Stimulated activated CD8-positive, alpha-beta memory T cell treated with anti-CD3 and anti-CD28 coated beads, Interleukin-2, amount 100 ng/mL, for 48 hours (primary cell): ENCODE measurements around the gene CHCHD6.
"Not testable (repeated sequence)": the region's sequence is repeated elsewhere in the genome, so short reads cannot be mapped to it uniquely, and the experiment has no call there.

Experiments
- DNase-seq, 2 donors: peaks; one replicate each; pipeline ENCODE4 v3.0.0-alpha.2; 2020; ENCODE audit warnings: low read depth in 2 of 2

Gene CHCHD6

GRCh38 chr3:126766653-126767052, 62.6 kb downstream of the CHCHD6 start:
- no peak for DNase-seq

- no peak for DNase-seq
Measured at GRCh38 chr3:126768903-126769302, 64.9 kb downstream of the CHCHD6 start.

- DNase-seq = no peak
Measured at GRCh38 chr3:126770096-126770495, 66.1 kb downstream of the CHCHD6 start.

DNA sequence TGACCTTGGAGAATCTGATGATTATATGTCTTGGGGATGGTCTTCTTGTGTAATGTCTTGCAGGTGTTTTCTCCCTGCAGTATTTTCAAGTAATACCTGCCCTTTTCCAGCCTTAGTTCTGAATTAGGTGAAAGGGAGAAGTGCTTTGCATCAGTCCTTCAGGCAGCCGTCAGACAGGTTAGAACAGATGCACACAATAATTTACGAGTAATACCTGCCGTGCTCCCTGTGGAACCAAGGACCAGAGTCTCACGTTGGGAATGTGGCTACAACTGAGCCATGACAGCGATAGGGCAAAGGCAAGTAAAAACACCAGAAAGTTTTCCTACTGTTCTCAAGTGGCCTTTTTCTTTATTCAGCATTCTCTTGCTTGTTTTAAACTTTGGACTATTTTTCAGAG, 69.1 kb downstream of the CHCHD6 start:
- DNase-seq = no peak

DNA sequence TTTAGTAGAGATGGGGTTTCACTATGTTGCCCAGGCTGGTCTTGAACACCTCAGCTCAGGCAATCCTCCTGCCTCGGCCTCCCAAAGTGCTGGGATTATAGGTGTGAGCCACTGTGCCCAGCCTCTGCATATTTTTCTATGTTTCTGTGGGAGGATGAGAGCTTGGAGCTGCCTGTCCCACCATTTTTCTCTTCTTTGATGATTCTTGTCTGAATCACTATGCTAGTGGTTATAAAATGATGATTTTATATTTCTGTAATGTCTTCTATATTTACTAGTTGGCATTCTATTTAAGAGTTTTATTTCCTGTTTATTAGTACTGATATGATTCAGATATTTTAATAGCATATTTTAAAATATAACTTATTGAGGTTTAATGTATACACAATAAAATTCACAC, 69.7 kb downstream of the CHCHD6 start:
- no peak for DNase-seq

DNA sequence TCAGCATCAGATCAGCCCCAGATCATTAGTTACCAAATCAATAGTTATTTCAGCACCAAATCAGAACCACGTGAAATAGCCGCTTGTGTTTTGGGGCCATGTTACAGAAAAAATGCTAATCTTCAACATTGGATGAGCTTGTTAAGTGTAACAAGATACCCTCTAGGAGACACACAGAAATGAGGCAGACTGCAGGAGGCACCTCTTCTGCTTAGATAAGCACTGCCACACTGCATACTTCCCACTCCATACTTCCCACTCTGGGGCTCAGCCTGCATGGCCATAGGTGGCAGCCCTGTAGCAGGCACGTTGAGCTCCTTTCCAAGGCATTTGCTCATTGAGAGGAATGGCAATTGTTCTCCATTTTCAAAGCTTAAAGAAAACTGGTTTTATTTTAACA, 73.3 kb downstream of the CHCHD6 start:
- DNase-seq = no peak

DNA sequence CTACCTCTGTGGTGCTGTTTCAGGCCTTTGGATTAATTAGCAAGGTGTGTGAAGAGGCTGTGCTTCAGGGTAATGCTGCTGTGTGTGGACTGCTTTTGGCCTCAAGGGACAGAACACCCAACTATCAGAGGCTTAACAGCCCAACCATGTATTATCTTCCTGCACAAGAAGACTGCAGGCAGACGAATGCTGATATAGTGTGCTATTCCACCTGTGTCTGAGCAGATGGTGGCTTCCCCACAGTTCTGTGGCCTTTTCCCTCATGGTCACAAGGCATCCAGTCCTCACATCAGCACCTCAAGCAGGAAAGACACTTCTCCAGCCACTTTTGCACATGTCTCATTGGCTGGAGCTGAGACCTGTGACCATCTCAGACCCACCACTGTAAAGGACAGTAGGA, 76.6 kb downstream of the CHCHD6 start:
- no peak for DNase-seq

DNA sequence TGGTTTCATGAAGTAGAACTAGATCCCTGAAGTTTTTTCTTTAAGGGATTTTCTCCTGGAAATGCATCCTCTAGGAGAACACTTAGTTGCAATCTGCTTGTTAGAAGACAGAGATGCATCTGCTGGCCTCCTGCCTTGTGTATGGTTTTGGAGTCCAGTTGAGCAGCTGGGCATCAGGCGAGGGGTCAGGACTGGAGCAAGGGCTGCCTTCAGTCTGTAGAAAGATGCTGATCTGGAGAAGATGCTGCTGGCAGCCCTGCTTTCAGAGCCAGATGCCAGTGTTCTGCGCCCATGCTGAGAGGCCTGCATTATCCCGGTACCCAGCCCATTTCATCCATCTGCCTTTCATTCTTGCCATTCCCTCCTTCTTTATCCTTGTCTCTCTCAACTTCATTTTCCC, 77.4 kb downstream of the CHCHD6 start:
- DNase-seq = no peak

GRCh38 chr3:126781889-126782491, 78.0 kb downstream of the CHCHD6 start:
- no peak for DNase-seq

DNA sequence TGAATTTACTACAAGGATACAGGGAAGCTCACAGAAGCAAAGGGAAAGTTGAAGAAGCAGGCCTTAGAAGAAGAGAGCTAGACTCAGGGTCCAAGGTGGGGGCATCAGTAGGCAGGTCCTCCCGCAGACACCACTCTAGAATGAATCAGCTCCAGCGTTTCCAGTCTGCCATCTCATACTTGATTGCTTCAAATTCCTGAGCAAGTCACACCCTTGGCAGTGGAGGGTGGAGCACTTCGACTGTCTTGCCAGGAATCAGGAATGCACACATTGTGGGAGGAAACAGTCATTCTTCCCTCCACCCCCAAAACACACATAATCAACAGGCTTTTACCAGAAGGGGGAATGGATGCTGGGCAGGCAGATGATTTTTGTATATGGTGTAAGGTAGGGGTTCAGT, 78.5 kb downstream of the CHCHD6 start:
- no peak for DNase-seq

DNA sequence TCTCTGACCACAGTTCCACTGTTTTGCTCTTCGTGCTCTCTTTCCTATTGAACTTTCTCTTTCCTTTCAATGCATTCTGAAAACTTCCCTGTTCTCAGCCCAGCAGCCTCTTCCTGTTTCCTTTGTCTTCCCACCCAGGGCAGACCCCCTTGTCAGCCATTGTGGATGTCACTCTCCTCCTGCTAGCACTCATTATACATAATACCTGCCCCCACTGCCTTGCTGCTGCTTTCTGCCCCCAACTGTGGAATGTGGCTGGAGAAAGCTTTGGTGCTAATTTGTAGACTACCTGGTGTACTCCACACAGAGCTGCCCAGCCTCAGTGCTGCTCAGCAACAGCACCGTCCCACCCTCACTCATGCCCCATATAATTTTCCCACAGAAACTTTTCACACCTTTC, 80.2 kb downstream of the CHCHD6 start:
- DNase-seq = no peak

DNA sequence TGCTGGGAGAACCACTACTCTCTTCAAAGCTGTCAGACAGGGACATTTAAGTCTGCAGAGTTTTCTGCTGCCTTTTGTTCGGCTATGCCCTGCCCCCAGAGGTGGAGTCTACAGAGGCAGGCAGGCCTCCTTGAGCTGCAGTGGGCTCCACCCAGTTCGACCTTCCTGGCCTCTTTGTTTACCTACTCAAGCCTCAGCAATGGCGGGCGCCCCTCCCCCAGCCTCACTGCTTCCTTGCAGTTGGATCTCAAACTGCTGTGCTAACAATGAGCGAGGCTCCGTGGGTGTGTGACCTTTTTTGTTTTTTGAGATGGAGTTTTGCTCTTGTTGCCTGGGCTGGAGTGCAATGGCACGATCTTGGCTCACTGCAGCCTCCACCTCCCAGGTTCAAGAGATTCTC, 87.3 kb downstream of the CHCHD6 start:
- not testable (repeated sequence) for DNase-seq

GRCh38 chr3:126792998-126793397, 89.0 kb downstream of the CHCHD6 start:
- DNase-seq = no peak

GRCh38 chr3:126797563-126797962, 93.5 kb downstream of the CHCHD6 start:
- no peak for DNase-seq

DNA sequence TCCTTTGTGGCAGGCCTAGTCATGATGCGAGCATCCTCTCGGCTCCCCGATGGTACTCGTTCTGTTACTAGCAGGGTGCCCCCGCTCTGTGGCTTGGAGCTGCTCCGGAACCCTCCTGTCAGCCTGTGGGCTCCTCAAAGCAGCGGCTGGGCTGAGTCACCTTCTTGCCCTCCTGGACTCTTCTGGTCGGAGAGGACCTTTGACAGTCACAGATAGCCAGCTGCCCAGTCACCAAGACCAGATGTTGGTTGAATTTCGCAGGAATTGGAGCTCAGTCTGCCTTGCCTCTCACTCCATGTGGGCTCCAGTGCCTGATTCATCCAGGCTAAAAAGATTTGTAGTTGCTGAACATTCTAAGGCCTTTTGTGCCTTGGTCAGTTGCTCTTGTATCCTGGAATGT, 94.5 kb downstream of the CHCHD6 start:
- no peak for DNase-seq

DNA sequence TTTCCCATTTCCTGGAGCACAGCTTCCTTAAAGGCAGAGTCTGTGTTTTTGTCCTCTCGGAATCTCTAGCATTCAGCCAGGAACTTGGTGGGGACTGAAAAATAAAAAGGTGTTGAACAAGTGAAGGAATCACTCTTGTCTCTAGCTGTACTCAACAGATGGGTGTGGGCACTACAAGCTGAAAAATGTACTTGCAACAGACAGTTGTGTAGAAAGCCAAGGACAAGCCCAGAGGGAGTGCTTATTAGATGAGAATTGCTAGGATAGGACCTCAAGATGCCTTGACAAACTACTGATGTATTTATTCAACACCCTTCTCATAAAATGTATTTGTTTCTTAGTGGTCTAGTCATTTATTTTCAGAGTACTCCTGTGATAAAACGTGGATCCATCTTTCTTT, 95.1 kb downstream of the CHCHD6 start:
- no peak for DNase-seq

- DNase-seq = not testable (repeated sequence)
Measured at GRCh38 chr3:126801312-126801711, 97.3 kb downstream of the CHCHD6 start.

GRCh38 chr3:126807795-126808194, 103.8 kb downstream of the CHCHD6 start:
- no peak for DNase-seq

GRCh38 chr3:126811530-126811929, 107.5 kb downstream of the CHCHD6 start:
- DNase-seq = no peak

DNA sequence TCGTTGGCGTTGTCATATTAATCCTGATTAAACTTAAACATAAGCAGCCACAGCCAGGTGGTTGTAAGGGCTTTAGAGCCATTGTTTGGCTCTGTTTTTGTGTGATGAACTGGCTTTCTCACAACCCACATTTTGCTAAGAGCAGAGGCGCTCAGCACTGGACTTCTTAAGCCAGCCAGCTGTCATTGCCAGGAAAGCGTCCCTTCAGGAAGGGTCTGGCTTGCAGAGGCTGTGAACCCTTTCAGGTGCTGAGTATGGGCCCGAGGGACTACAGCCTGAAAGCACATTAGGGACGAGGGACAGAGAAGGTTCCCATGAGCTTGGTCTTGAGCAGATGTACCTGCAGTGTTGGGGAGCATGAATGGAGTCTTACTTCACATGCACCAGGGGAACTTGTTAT, 112.3 kb downstream of the CHCHD6 start:
- DNase-seq = no peak

GRCh38 chr3:126816986-126817777, 113.1 kb downstream of the CHCHD6 start:
- no peak for DNase-seq

DNA sequence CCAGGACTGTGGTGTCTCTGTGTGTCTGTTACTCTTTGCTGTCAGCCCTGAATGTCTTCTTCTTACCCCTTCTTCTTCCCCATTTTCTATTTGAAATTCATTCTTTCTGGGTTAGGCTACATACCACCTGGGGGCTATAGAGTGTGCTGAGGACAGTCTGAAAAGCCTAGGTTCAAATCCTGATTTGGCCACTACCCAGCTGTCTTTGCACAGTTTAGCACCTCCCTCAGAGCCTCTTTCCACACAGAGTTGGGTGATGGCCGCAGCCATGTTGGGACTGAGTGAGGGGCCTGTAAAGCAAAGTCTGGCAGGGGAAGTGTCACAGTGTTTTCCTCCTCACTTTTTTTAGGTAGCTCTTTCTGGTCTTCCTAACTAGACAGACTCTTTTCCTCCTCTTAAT, 113.7 kb downstream of the CHCHD6 start:
- no peak for DNase-seq

GRCh38 chr3:126818400-126819095, 114.5 kb downstream of the CHCHD6 start:
- no peak for DNase-seq
